Retina (tissue), 1 donor: Measurements from ENCODE around the gene LZIC.

Source experiments
- DNase-seq: peaks from one replicate; pipeline ENCODE4 v3.0.0-alpha.2; 2016

LZIC gene

GRCh38 chr1:9910076-9910422 lies 33.1 kb downstream of the LZIC start, which contains the start of gene CTNNBIP1:
TSS of gene CTNNBIP1 (minus strand) at chr1:9910269. CDS start at chr1:9872064, 38,205 bp downstream.
- no peak for DNase-seq

DNA sequence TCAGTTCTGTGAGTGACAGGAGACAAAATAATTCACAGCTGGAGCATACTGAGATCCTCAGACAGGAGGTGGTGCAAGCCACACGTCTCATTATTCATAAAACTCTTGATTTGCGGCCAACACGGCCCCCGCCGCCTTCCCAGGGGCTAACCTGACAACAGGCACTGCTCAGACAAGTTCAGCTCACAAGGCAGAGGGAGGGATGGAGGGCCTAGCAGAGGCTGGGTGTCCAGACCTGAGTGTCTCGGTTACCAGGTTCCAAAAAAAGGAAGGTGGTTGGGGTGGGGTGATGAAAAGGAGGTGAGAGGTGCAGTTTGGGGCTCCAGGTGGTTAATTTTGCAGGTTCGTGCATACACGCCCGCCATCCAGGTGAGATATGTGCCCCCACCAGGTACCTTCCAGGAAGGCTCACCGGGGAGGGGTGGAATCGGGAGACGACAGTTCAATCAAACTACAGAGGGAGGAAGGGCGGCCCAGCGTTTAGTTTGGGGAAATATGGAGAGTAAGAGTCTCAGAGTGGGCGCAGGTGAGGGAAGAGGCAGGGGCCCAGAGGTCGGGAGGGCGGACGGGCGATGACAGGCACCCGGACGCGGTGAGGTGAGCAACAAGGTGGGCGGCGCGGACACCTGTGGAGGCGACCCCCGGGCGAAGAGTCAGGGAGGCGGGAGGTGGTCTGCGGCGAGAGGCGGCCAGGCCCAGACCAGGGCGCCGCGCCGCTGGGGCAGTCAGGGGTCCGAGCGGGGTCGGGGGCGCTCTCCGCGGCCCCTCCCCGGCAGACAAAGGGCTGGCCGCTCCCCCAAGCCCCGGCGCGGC lies 33.8 kb downstream of the LZIC start:
- DNase-seq: peak; percentile 46

- no peak for DNase-seq
These were observed 34.3 kb downstream of the LZIC start for GRCh38 chr1:9908871-9909233.

- no peak for DNase-seq
These were observed 35.8 kb downstream of the LZIC start for GRCh38 chr1:9907441-9907840.

DNA sequence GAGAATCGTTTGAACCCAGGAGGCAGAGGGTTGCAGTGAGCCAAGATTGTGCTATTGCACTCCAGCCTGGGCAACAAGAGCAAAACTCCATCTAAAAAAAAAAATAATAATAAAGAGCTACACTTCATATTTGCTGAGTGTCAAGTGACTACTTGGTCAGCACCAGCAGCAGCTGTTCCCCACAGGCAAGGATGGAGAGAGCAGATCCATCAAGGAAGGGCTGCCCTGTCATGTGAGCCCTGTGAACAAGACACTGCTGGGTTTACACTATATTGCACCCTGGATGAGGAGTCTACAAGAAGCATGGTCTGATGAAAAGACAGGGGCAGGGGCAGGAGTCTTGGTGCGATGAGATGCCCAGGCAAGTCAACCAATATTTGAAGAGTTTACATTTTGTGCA lies 36.7 kb downstream of the LZIC start:
- DNase-seq: no peak

DNA sequence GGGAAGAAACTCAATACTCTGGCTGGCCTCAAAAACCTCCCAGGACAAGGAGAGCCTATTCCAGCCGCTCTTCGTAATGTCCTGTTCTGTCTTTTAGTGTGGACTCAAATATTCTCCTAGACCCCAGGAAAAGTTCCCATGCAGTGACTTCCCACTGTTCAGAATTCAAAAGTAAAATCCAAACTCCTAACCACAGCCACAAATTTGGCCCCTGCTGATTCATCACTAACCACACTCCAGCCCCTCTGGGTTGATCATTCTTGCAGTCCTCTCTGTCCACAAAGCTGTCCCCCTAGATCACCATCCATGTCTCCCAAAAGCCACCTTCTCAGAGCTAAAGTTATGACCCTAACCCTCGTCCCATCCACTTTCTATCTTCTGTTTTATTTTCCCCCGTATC lies 38.2 kb downstream of the LZIC start:
- no peak for DNase-seq

- no peak for DNase-seq
These were observed 38.6 kb downstream of the LZIC start for GRCh38 chr1:9904596-9904995.

- DNase-seq: no peak
These were observed 39.2 kb downstream of the LZIC start for GRCh38 chr1:9903801-9904527.

DNA sequence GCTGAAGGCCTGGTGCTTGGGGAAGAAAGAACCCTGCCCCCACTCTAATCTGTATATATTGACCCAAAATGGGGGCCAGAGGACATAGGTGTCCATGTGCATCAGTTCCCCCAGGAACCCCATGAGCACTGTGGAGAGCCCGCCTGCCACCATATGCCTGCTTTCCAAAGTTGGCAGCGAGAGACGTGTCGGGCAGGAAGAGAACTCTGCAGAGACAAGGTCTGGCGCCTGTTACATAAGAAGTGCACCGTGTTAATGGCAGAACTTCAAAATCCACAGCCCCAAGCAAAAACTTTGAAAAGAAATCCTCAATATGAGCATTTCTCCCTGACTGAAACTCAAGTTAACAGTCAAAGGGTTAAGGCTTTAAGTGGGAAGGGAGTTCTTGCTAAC lies 41.1 kb downstream of the LZIC start:
- no peak for DNase-seq

DNA sequence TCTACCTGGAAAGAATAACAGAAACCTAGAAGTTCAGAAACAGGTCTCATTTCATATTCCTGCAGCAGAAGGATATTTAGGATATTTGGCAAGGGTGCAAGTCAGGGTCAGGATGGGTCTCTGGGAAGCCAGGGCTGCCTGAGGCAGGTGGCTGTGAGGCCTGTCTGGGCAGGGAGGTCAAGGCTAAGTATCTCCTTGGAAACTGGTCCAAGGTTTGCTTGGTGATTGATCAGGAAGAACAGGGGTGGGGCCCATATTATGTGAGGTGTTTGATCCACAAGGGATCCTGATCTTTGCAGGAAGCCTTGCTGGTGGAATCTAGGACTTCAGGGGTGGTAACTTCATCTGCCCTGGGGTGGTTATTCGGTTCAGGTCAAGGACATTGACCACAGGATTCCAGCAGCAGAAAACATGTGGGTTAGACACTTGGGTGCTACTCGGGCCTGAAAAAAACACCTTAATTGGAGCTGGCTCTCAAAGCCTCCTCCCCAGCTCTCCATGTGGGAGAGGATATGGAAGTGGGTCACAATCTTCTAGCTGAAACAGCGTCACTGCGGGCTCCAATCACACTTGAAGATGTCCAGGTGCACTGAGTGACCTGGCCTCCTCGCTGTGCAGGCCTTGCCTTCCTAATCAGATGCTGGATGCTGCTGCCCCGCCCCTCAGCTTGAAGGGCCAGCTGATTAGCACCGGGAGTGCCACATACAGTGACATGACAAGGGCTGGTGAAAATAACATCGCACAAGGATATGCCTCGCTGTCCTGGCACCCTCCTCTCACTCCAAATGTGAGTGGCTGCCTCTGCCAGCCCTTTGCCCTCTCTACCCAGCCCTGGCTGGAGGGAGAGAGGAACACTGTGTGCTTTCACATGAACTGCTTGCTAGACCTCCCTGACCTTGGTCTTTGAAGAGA lies 41.8 kb downstream of the LZIC start:
- no peak for DNase-seq

- DNase-seq: no peak
These were observed 42.8 kb downstream of the LZIC start for GRCh38 chr1:9900142-9901043.

- no peak for DNase-seq
These were observed 49.1 kb downstream of the LZIC start for GRCh38 chr1:9894115-9894514.

DNA sequence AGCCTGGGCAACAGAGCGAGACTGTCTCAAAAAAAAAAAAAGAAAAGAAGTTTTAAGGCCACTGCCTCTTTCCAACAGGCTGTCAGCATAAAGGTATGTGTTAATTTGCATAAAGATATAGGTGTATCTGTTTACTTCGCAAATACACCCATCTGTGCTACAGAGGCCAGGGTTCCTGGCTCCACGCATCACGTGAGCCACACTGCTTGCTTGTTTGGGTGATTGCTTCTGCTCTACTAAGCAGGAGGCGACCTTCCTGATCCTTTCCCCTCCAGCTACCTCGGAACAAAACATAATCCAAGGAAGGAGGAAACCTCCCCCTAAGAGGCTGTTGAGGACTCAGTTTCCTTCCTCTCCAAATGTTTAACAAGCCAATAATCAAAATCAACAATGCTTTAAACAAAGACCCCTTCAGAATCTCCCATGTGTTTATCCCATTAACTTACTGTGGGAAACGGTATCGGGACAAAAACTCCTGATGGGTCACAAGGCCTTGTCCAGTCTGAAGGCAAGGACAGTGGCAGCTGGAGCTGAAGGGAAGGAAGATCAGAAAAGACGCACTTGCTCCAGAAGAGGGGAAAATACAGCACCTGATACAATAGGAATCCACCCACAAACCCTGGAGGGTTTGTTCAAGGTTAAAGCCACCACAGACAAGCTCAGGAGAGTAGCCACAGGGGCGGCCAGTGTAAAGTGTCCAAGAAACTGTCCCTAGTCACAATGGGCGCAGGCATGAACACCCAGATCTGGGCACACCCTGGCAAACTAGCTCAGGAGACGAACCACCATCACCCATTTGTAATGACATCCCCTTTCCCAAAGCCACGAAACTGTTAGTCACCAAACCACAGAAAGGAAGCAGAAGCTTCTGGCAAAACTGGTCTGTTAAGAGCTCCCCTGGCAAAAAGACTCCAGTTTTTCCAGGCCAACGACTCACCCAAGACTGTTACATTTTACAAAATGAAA lies 50.3 kb downstream of the LZIC start:
- DNase-seq: peak; percentile 75

- DNase-seq: peak; percentile 59
These were observed 52.0 kb downstream of the LZIC start for GRCh38 chr1:9891207-9891606.

GRCh38 chr1:9890224-9890731 lies 52.9 kb downstream of the LZIC start:
- peak; percentile 34 for DNase-seq

GRCh38 chr1:9889411-9889810 lies 53.8 kb downstream of the LZIC start:
- no peak for DNase-seq

DNA sequence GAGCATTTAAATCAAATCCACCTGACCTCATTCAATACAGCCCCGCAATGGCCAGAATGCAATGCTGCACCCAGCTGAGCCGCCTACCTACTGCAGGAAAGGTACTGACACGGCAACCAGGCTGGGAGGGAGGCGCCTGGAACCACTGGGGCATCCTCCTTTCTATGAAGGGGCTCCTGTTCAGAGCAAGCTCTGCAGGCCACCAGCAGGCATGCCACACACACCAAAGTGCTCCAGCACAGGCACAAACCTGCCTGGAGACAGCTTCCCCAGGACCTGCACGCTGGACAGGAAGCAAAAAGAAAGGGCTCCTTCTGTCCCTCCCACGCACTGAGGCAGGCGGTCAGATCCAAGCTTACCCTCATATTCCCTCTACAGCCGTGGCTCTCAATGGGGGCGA lies 54.3 kb downstream of the LZIC start:
- DNase-seq: no peak

DNA sequence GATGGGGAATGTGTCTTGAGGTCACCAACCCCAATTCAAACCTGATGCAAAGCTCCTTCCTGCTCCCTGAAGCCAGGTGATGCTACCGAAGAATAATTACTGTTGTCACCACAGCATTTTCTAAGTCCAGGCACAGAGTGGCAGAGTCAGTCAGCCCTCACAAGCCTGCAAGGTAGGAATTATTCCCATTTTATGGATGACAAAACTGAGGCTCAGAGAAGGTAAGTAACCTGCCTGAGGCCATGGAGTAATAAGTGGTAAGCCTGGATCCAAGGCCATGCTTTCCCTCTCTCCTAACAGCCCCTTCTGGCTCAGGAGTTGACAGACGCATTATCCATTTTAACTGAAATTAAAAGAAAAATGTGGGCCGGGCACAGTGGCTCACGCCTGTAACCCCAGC lies 56.1 kb downstream of the LZIC start:
- no peak for DNase-seq

DNA sequence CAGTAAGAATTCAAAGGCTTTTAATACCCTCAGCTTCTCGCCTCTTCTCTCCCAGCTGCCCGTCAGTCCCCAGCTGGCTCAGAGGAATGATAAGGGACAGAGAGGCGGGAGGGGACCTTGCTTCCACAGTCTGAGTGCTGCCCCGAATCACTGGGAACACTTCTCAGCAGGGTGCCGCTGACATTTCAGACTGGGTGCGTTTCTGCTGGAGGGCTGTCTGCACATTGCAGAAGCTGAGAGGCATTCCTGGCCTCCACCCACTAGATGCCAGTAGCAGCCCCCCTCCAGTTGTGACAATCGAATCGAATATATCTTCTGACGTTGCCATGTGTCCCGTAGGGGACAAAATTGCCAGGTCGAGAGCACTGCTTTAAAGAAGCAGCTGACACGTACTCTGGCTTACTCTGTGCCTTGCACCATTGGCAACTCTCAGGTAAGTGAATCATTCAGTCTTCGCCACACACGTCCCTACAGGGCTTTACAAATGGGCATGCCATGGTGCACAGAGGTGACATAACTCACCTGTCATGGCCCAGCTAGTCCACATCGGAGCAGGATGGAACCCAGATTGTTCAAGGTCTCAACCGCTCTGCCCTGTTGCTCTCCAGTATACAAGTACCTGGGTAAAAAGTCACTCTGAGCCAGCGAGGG lies 57.0 kb downstream of the LZIC start:
- peak; percentile 62 for DNase-seq

DNA sequence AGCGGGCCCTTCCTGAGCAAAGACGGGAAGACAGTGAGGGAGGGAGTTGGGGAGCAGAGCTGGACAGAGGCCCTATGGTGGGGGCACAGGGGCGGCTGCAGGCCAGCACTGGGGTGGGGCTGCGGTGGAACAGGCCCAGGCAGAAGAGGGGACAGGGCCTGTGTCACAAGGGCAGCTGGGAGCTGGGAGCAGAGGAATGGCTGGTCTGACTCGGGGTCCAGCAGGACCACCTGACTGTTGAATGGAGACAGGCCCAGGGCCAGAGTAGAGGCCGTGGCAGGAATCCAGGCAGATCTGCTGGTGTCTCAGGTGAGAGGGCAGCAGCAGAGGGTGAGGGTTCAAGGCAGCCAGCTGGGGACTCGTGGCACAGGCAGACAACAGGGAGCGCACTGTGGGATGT lies 58.4 kb downstream of the LZIC start:
- no peak for DNase-seq
